HCT116 (cell line): ENCODE data around the gene NAA20. TPM values are rescaled to one million over a fixed set of nuclear protein-coding genes. Genes with fewer than 3 reads are reported as not detected.

ENCODE experiments used
- ATAC-seq: fragments of 200-7000 bp; cut with Tn5 transposase; 2 replicates; pipeline ENCODE4 v1.9.1; 2020; ENCODE audit warnings: mild to moderate bottlenecking, moderate library complexity
- BruUV-seq: library from RNA; stranded (reverse); fragments of 400-500 nt; replicated peaks from 2 replicates; lab custom pipeline; 2021; lab: Mats Ljungman, UMichigan
- CTCF ChIA-PET: fragments of 300-600 bp; sonication (Branson Sonifier 250); formaldehyde crosslinking; loops from one replicate; lab custom pipeline; 2021; ENCODE audit warnings: antibody characterized with exemption; lab: Charles Lee
- POLR2A ChIA-PET: fragments of 300-600, 350-600 bp; sonication (Branson Sonifier 250); formaldehyde crosslinking; loops from one replicate; lab custom pipeline; 2021; ENCODE audit warnings: antibody characterized with exemption; lab: Charles Lee
- RAD21 ChIA-PET, 2 experiments: fragments of 300-600 bp; sonication (Branson Sonifier 250); formaldehyde crosslinking; loops; one replicate each; lab custom pipeline; 2023; ENCODE audit warnings: low total read pairs in 2 of 2; ENCODE audit not compliant: uncharacterized antibody in 2 of 2, unreplicated experiment in 2 of 2, low non-redundant PET in 1 of 2; lab: Charles Lee
- DNase-seq: peaks from one replicate; pipeline ENCODE4 v3.0.0-alpha.2; 2010; ENCODE audit warnings: low read depth, low spot score
- H2AFZ ChIP-seq: fragments of 200-600 bp; shearing (Covaris generic), sonication (generic); 2 replicates; pipeline ENCODE4 v1.6.1; 2017; ENCODE audit warnings: low read depth, mixed run types, mixed read lengths, antibody characterized with exemption, low read length; ENCODE audit not compliant: poor library complexity, severe bottlenecking
- H3K27ac ChIP-seq: 2 replicates; pipeline ENCODE4 v1.5.1; 2012; ENCODE audit warnings: low read depth, low read length
- H3K27me3 ChIP-seq: fragments of 200-600 bp; sonication (generic); 2 replicates; pipeline ENCODE4 v1.6.1; 2016; ENCODE audit warnings: mixed run types, low read length, mixed read lengths; ENCODE audit not compliant: insufficient read depth
- H3K36me3 ChIP-seq, 2 experiments: fragments of 200-500 bp in 1 of 2; fragments of 200-600 bp in 1 of 2; sonication (Bioruptor generic) in 1 of 2; sonication (generic) in 1 of 2; 2 replicates each; pipeline versions ENCODE4 v1.5.1 to v1.6.1; 2014 to 2016; ENCODE audit warnings: low read length in 2 of 2, inconsistent platforms in 1 of 2, mixed read lengths in 1 of 2, mixed run types in 1 of 2; ENCODE audit not compliant: insufficient read depth in 2 of 2, control insufficient read depth in 1 of 2
- H3K4me1 ChIP-seq, 2 experiments: fragments of 200-600 bp in 1 of 2; sonication (generic) in 1 of 2; 2 replicates each; pipeline versions ENCODE4 v1.5.1 to v1.6.1; 2012 to 2017; ENCODE audit warnings: low read length in 2 of 2, inconsistent platforms in 1 of 2, mild to moderate bottlenecking in 1 of 2, mixed read lengths in 1 of 2, mixed run types in 1 of 2, moderate library complexity in 1 of 2; ENCODE audit not compliant: insufficient read depth in 2 of 2, control insufficient read depth in 1 of 2
- H3K4me2 ChIP-seq: fragments of 200-600 bp; sonication (generic); 2 replicates; pipeline ENCODE4 v1.6.1; 2017; ENCODE audit warnings: mixed run types, low read length, mixed read lengths
- H3K4me3 ChIP-seq, 2 experiments: fragments of 200-600 bp in 1 of 2; sonication (generic) in 1 of 2; replicated peaks in 1 of 2; 2 replicates each; pipeline ENCODE4 v1.5.1; 2011 to 2016; ENCODE audit warnings: low read length in 2 of 2, control low read depth in 1 of 2, low read depth in 1 of 2, mild to moderate bottlenecking in 1 of 2, mixed read lengths in 1 of 2, mixed run types in 1 of 2
- H3K79me2 ChIP-seq: fragments of 200-600 bp; sonication (generic); 2 replicates; pipeline ENCODE4 v1.6.1; 2017; ENCODE audit warnings: mild to moderate bottlenecking, mixed run types, low read length, moderate library complexity, mixed read lengths; ENCODE audit not compliant: insufficient read depth
- H3K9ac ChIP-seq: fragments of 200-600 bp; sonication (generic); 2 replicates; pipeline ENCODE4 v1.6.1; 2016; ENCODE audit warnings: low read length, mixed read lengths
- H3K9me2 ChIP-seq: fragments of 200-600 bp; sonication (generic), shearing (Covaris generic); 2 replicates; pipeline ENCODE4 v1.6.1; 2017; ENCODE audit warnings: mixed run types, mild to moderate bottlenecking, moderate library complexity; ENCODE audit not compliant: insufficient read depth
- H3K9me3 ChIP-seq, 2 experiments: fragments of 200-500 bp in 1 of 2; fragments of 200-600 bp in 1 of 2; sonication (Bioruptor generic) in 1 of 2; sonication (generic) in 1 of 2; 2 replicates each; pipeline ENCODE4 v1.6.1; 2014 to 2017; ENCODE audit warnings: low read length in 2 of 2, mixed read lengths in 2 of 2, inconsistent platforms in 1 of 2, low read depth in 1 of 2, mild to moderate bottlenecking in 1 of 2, mixed run types in 1 of 2, moderate library complexity in 1 of 2; ENCODE audit not compliant: control insufficient read depth in 1 of 2, insufficient read depth in 1 of 2
- H4K20me1 ChIP-seq: fragments of 200-600 bp; sonication (generic), shearing (Covaris generic); 2 replicates; pipeline ENCODE4 v1.6.1; 2017; ENCODE audit warnings: mixed run types, mild to moderate bottlenecking, moderate library complexity; ENCODE audit not compliant: insufficient read depth
- ATF3 ChIP-seq: IDR thresholded peaks from 2 replicates; pipeline ENCODE4 v1.6.1; 2012
- CBX3 ChIP-seq: IDR thresholded peaks from 2 replicates; pipeline ENCODE4 v1.6.1; 2012; ENCODE audit warnings: low read depth
- CEBPB ChIP-seq: IDR thresholded peaks from 2 replicates; pipeline ENCODE4 v1.6.1; 2012; ENCODE audit warnings: low read depth
- EGR1 ChIP-seq: IDR thresholded peaks from 2 replicates; pipeline ENCODE4 v1.6.1; 2012; ENCODE audit warnings: low read depth
- ELF1 ChIP-seq: IDR thresholded peaks from 2 replicates; pipeline ENCODE4 v1.6.1; 2012; ENCODE audit warnings: low read depth, borderline replicate concordance
- EZH2 ChIP-seq: fragments of 200-600 bp; sonication (generic); IDR thresholded peaks from 2 replicates; pipeline ENCODE4 v1.6.1; 2017; ENCODE audit warnings: antibody characterized with exemption, mixed run types
- EZH2phosphoT487 ChIP-seq: fragments of 200-600 bp; IDR thresholded peaks from 2 replicates; pipeline ENCODE4 v1.6.1; 2018; ENCODE audit warnings: antibody characterized with exemption, borderline replicate concordance
- FOSL1 ChIP-seq: IDR thresholded peaks from 2 replicates; pipeline ENCODE4 v1.6.1; 2012; ENCODE audit warnings: low read depth
- JUND ChIP-seq: IDR thresholded peaks from 2 replicates; pipeline ENCODE4 v1.6.1; 2012
- POLR2A ChIP-seq: IDR thresholded peaks from 2 replicates; pipeline ENCODE4 v1.7.0; 2011; ENCODE audit warnings: borderline replicate concordance; ENCODE audit not compliant: insufficient read depth, insufficient read length; ENCODE audit errors: extremely low read depth
- RAD21 ChIP-seq: IDR thresholded peaks from 2 replicates; pipeline ENCODE4 v1.6.1; 2012; ENCODE audit warnings: low read depth, mild to moderate bottlenecking
- SIN3A ChIP-seq: IDR thresholded peaks from 2 replicates; pipeline ENCODE4 v1.6.1; 2012; ENCODE audit warnings: low read depth
- SP1 ChIP-seq: IDR thresholded peaks from 2 replicates; pipeline ENCODE4 v1.6.1; 2012; ENCODE audit warnings: low read depth
- SRF ChIP-seq: IDR thresholded peaks from 2 replicates; pipeline ENCODE4 v1.6.1; 2012; ENCODE audit warnings: low read depth
- TCF7L2 ChIP-seq: IDR thresholded peaks from 2 replicates; pipeline ENCODE4 v1.7.0; 2011; ENCODE audit warnings: borderline replicate concordance, inconsistent platforms; ENCODE audit not compliant: insufficient read depth, insufficient read length; ENCODE audit errors: extremely low read depth
- ZFX ChIP-seq: fragments of 450-650 bp; IDR thresholded peaks from 2 replicates; pipeline ENCODE4 v1.6.1; 2017
- ZNF274 ChIP-seq: fragments of 200-500 bp; sonication (Bioruptor generic); IDR thresholded peaks from 2 replicates; pipeline ENCODE4 v1.6.1; 2014; ENCODE audit warnings: mild to moderate bottlenecking, low read depth, low read length, inconsistent platforms
- intact Hi-C: fragments of 100-400 bp; cut with micrococcal nuclease; formaldehyde crosslinking; loops from 2 replicates; pipeline ENCODE4 v1.10.0; 2022
- total RNA-seq: library from RNA; stranded (reverse); gene quantifications from one replicate; pipeline ENCODE4 v1.2.1, GENCODE V29; 2021; ENCODE audit not compliant: unreplicated experiment
- TF ChIP-seq, protein P1 (sequence below): IDR thresholded peaks from 2 replicates; pipeline ENCODE4 v1.6.1; 2012
- TF ChIP-seq, protein P2 (sequence below): IDR thresholded peaks from 2 replicates; pipeline ENCODE4 v1.6.1; 2011; ENCODE audit warnings: mild to moderate bottlenecking, low read length, moderate library complexity; ENCODE audit not compliant: insufficient replicate concordance; ENCODE audit errors: extremely low read depth
- TF ChIP-seq, protein P3 (sequence below): IDR thresholded peaks from 2 replicates; pipeline ENCODE4 v1.6.1; 2012; ENCODE audit warnings: low read depth

The NAA20 gene
- total RNA-seq, 1 experiment from 2014 or later = 71.5 TPM

- Histone ChIP-seq H3K4me2 (peak within 1 kb of the TSS; percentile 81), H3K9me2 (no peaks in the 10 kb centered on the region), H2AFZ (peak within 1 kb of the TSS; percentile 79), H3K4me1 (peaks cover 9 to 15% of the 10 kb centered on the region in 2 experiments; a peak in 3 of 4 replicates), H3K9me3 (no peaks in the 10 kb centered on the region), H3K27me3 (no peaks in the 10 kb centered on the region), H3K9ac (peak within 1 kb of the TSS; percentile 83), H3K4me3 (peak within 1 kb of the TSS; percentile 85 to 95), H4K20me1 (no peaks in the 10 kb centered on the region), H3K79me2 (peaks cover 21% of the 10 kb centered on the region), H3K27ac (peak within 1 kb of the TSS; percentile 68), H3K36me3 (peaks cover 19 to 23% of the 10 kb centered on the region in 2 experiments)
- CTCF ChIA-PET = interaction anchor here (1.4 kb wide), 1 partner anchor 35 kb away, joined by 6 read pairs; the partner anchor contains the start of gene NAA20
- peak; percentile 96 for ATAC-seq
- RAD21 ChIA-PET = no interaction called here
- POLR2A ChIA-PET = interaction anchor here (0.8 to 1.5 kb wide), 4 partner anchors 10 to 19 kb away, joined by 3 to 4 read pairs (median 3); no protein-coding TSS in a partner anchor
- DNase-seq = peak; percentile 94
- intact Hi-C loops = no loop called here
- no TSS peak for BruUV-seq
- TF ChIP-seq, protein P1, sequence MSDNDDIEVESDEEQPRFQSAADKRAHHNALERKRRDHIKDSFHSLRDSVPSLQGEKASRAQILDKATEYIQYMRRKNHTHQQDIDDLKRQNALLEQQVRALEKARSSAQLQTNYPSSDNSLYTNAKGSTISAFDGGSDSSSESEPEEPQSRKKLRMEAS = peak; percentile 97
- TF ChIP-seq SRF (no peak), RAD21 (no peak), ZNF274 (no peak), ATF3 (no peak), EZH2 (no peak), POLR2A (peak; percentile 54), ZFX (peak; percentile 67), EZH2phosphoT487 (no peak), CEBPB (no peak), FOSL1 (no peak), ELF1 (peak; percentile 60), JUND (no peak), SP1 (peak; percentile 51), TCF7L2 (peak; percentile 23), CBX3 (0 out of 2 replicates have a peak, but pooled peaks have one; percentile 19), SIN3A (peak; percentile 95), EGR1 (peak; percentile 66; the same call in 1 of the 2 replicates)
- TF ChIP-seq, protein P2, sequence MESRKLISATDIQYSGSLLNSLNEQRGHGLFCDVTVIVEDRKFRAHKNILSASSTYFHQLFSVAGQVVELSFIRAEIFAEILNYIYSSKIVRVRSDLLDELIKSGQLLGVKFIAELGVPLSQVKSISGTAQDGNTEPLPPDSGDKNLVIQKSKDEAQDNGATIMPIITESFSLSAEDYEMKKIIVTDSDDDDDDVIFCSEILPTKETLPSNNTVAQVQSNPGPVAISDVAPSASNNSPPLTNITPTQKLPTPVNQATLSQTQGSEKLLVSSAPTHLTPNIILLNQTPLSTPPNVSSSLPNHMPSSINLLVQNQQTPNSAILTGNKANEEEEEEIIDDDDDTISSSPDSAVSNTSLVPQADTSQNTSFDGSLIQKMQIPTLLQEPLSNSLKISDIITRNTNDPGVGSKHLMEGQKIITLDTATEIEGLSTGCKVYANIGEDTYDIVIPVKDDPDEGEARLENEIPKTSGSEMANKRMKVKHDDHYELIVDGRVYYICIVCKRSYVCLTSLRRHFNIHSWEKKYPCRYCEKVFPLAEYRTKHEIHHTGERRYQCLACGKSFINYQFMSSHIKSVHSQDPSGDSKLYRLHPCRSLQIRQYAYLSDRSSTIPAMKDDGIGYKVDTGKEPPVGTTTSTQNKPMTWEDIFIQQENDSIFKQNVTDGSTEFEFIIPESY = no peak
- TF ChIP-seq, protein P3, sequence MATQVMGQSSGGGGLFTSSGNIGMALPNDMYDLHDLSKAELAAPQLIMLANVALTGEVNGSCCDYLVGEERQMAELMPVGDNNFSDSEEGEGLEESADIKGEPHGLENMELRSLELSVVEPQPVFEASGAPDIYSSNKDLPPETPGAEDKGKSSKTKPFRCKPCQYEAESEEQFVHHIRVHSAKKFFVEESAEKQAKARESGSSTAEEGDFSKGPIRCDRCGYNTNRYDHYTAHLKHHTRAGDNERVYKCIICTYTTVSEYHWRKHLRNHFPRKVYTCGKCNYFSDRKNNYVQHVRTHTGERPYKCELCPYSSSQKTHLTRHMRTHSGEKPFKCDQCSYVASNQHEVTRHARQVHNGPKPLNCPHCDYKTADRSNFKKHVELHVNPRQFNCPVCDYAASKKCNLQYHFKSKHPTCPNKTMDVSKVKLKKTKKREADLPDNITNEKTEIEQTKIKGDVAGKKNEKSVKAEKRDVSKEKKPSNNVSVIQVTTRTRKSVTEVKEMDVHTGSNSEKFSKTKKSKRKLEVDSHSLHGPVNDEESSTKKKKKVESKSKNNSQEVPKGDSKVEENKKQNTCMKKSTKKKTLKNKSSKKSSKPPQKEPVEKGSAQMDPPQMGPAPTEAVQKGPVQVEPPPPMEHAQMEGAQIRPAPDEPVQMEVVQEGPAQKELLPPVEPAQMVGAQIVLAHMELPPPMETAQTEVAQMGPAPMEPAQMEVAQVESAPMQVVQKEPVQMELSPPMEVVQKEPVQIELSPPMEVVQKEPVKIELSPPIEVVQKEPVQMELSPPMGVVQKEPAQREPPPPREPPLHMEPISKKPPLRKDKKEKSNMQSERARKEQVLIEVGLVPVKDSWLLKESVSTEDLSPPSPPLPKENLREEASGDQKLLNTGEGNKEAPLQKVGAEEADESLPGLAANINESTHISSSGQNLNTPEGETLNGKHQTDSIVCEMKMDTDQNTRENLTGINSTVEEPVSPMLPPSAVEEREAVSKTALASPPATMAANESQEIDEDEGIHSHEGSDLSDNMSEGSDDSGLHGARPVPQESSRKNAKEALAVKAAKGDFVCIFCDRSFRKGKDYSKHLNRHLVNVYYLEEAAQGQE = no peak
Observed at GRCh38 chr20:20052074-20052970, 35.2 kb downstream of the NAA20 start, which contains the start of the genes CFAP61 and CRNKL1. TSS of gene CFAP61 (plus strand) at chr20:20052532. CDS start at chr20:20056654, 4,122 bp downstream. TSS of gene CRNKL1 (minus strand) at chr20:20052466. CDS start at chr20:20052342, 124 bp downstream.
